A549 (cell line): ENCODE results near the gene BEX3. TPM values are rescaled to one million over a fixed set of nuclear protein-coding genes. Genes with fewer than 3 reads are reported as not detected.

Source experiments
- ATAC-seq, 2 experiments: fragments of 200-7000 bp in 1 of 2; fragments of >200 bp in 1 of 2; cut with Nextera tagmentation in 1 of 2; cut with Tn5 transposase in 1 of 2; 3 replicates each; pipeline versions ENCODE4 v1.8.0 to v1.9.1; 2018 to 2020; ENCODE audit warnings: mild to moderate bottlenecking in 1 of 2, moderate library complexity in 1 of 2
- CTCF ChIA-PET: fragments of 300-600 bp; sonication (Branson Sonifier 250); formaldehyde crosslinking; extraction: SDS; loops from one replicate; lab custom pipeline; 2021; ENCODE audit warnings: antibody characterized with exemption, inconsistent platforms; lab: Yijun Ruan, JAX
- POLR2A ChIA-PET: fragments of 350-600 bp; formaldehyde crosslinking; extraction: SDS; loops from one replicate; lab custom pipeline; 2021; ENCODE audit warnings: antibody characterized with exemption, inconsistent platforms; lab: Yijun Ruan, JAX
- DNase-seq, 2 experiments: peaks; one replicate each; pipeline versions ENCODE4 v3.0.0 to v3.0.0-alpha.2; 2011 to 2016; ENCODE audit warnings: low read depth in 1 of 2, low spot score in 1 of 2
- FAIRE-seq: peaks from 2 replicates; lab custom pipeline; 2011; peaks lifted over from hg19 to GRCh38; lab: Jason Lieb, UNC
- H3K27ac ChIP-seq, 2 experiments: fragments of >200 bp; sonication (Bioruptor Twin); formaldehyde crosslinking; 3 replicates each; pipeline ENCODE4 v1.5.1; 2016 to 2017
- H3K4me1 ChIP-seq: fragments of >200 bp; sonication (Bioruptor Twin); formaldehyde crosslinking; 3 replicates; pipeline ENCODE4 v1.6.1; 2016
- H3K4me2 ChIP-seq: fragments of >200 bp; sonication (Bioruptor Twin); formaldehyde crosslinking; 3 replicates; pipeline ENCODE4 v1.6.1; 2016
- H3K4me3 ChIP-seq: fragments of >200 bp; sonication (Bioruptor Twin); formaldehyde crosslinking; 3 replicates; pipeline ENCODE4 v1.5.1; 2016
- H3K9me3 ChIP-seq: fragments of >200 bp; sonication (Bioruptor Twin); formaldehyde crosslinking; 3 replicates; pipeline ENCODE4 v1.6.1; 2016
- EHMT2 ChIP-seq: fragments of 200-600 bp; sonication (generic); IDR thresholded peaks from 2 replicates; pipeline ENCODE4 v1.6.1; 2016; ENCODE audit warnings: antibody characterized with exemption, low read depth, mild to moderate bottlenecking, moderate library complexity
- ELK1 ChIP-seq: fragments of 150-350 bp; IDR thresholded peaks from 2 replicates; pipeline ENCODE4 v1.6.1; 2014; ENCODE audit warnings: low read depth, mild to moderate bottlenecking, low read length
- FOSL2 ChIP-seq, 2 experiments: fragments of 450-650 bp in 1 of 2; fragments of >200 bp in 1 of 2; sonication (Bioruptor Twin) in 1 of 2; formaldehyde crosslinking; IDR thresholded peaks; 2 replicates each; pipeline versions ENCODE4 v1.5.0 to v1.6.1; 2016 to 2020; ENCODE audit warnings: mild to moderate bottlenecking in 1 of 2, moderate library complexity in 1 of 2
- FOXS1 ChIP-seq: fragments of 250-450 bp; sonication (Bioruptor Pico); IDR thresholded peaks from 2 replicates; pipeline ENCODE4 v1.5.0; 2020; ENCODE audit warnings: mild to moderate bottlenecking, moderate library complexity
- GATA3 ChIP-seq: IDR thresholded peaks from 2 replicates; pipeline ENCODE4 v1.6.1; 2012; ENCODE audit warnings: borderline replicate concordance
- HES2 ChIP-seq: fragments of >200 bp; sonication (Bioruptor Twin); formaldehyde crosslinking; IDR thresholded peaks from 2 replicates; pipeline ENCODE4 v1.6.1; 2016
- HEYL ChIP-seq: fragments of 250-450 bp; sonication (Bioruptor Pico); IDR thresholded peaks from 2 replicates; pipeline ENCODE4 v1.8.0; 2021; ENCODE audit warnings: mild to moderate bottlenecking, moderate library complexity
- HMGXB4 ChIP-seq: fragments of 250-450 bp; sonication (Bioruptor Pico); IDR thresholded peaks from 2 replicates; pipeline ENCODE4 v1.5.0; 2021; ENCODE audit warnings: mild to moderate bottlenecking, moderate library complexity, borderline replicate concordance
- HOXB5 ChIP-seq: fragments of 250-450 bp; sonication (Bioruptor Pico); IDR thresholded peaks from 2 replicates; pipeline ENCODE4 v1.5.0; 2020; ENCODE audit warnings: mild to moderate bottlenecking, moderate library complexity
- KDM1A ChIP-seq: fragments of 200-600 bp; sonication (generic); IDR thresholded peaks from 2 replicates; pipeline ENCODE4 v1.6.1; 2016; ENCODE audit warnings: low read depth, mild to moderate bottlenecking
- MAX ChIP-seq: IDR thresholded peaks from 2 replicates; pipeline ENCODE4 v1.6.1; 2012
- NPAS2 ChIP-seq: fragments of 250-450 bp; sonication (Bioruptor Pico); IDR thresholded peaks from 2 replicates; pipeline ENCODE4 v1.8.0; 2022; ENCODE audit warnings: mild to moderate bottlenecking, moderate library complexity, borderline replicate concordance
- POLR2A ChIP-seq: IDR thresholded peaks from 2 replicates; pipeline ENCODE4 v1.6.1; 2012; ENCODE audit warnings: mild to moderate bottlenecking, low read length
- RCOR1 ChIP-seq: fragments of 150-350 bp; IDR thresholded peaks from 2 replicates; pipeline ENCODE4 v1.6.1; 2014; ENCODE audit warnings: antibody characterized with exemption, low read length, low read depth
- RNF2 ChIP-seq: fragments of 200-600 bp; sonication (generic); IDR thresholded peaks from 2 replicates; pipeline ENCODE4 v1.6.1; 2016; ENCODE audit warnings: low read depth, mild to moderate bottlenecking, antibody characterized with exemption, moderate library complexity, borderline replicate concordance
- TFCP2L1 ChIP-seq: fragments of 250-450 bp; sonication (Bioruptor Pico); IDR thresholded peaks from 2 replicates; pipeline ENCODE4 v1.5.0; 2021; ENCODE audit warnings: mild to moderate bottlenecking
- TP53 ChIP-seq: fragments of 250-450 bp; sonication (Bioruptor Pico); IDR thresholded peaks from 2 replicates; pipeline ENCODE4 v1.5.0; 2021; ENCODE audit warnings: mild to moderate bottlenecking, moderate library complexity
- ZFP36 ChIP-seq: fragments of 450-650 bp; IDR thresholded peaks from 2 replicates; pipeline ENCODE4 v1.6.1; 2014; ENCODE audit warnings: borderline replicate concordance; ENCODE audit not compliant: partially characterized antibody
- WGBS: methylation state at CpG from one replicate; pipeline ENCODE4 v1.1.6; 2017; ENCODE audit errors: missing lambda C conversion rate; 5-methylcytosine and 5-hydroxymethylcytosine counted together
- polyA plus RNA-seq, 4 experiments: library from polyadenylated mRNA; depleted of rRNA in 3 of 4; stranded (reverse); fragments of >200 nt; fragmentation: RNase III in 1 of 4; extraction: RNeasy Plus Mini Kit Qiagen cat#74134 plus additional on column Dnase treatment in 1 of 4; gene quantifications; 2 replicates in 3 of 4; 3 replicates in 1 of 4; pipeline ENCODE4 v1.2.3, GENCODE V29; 2011 to 2017
- TF ChIP-seq, protein P1 (sequence below): fragments of 200-600 bp; sonication (generic); IDR thresholded peaks from 2 replicates; pipeline ENCODE4 v1.6.1; 2016; ENCODE audit warnings: antibody characterized with exemption, mild to moderate bottlenecking, moderate library complexity

BEX3 gene
- polyA plus RNA-seq, 2 of the 4 experiments (the other 2 are of a cell fraction), result 382 to 404 TPM

- Histone ChIP-seq H3K9me3 (no peaks in the 10 kb centered on the region), H3K4me3 (no peak overlapping the region), H3K27ac (no peak overlapping the region), H3K4me2 (no peak overlapping the region), H3K4me1 (peaks cover 20% of the 10 kb centered on the region)
- ChIA-PET POLR2A (no interaction called here), CTCF (no interaction called here)
- WGBS, result 72% methylated on average over 5 of the region's 5 CpGs
- ATAC-seq (no peak), FAIRE-seq (no peak), DNase-seq (no peak)
- TF ChIP-seq HMGXB4 (CRISPR knock-in tag) (no peak), FOXS1 (CRISPR knock-in tag) (no peak), MAX (no peak)
- TF ChIP-seq, protein P1, sequence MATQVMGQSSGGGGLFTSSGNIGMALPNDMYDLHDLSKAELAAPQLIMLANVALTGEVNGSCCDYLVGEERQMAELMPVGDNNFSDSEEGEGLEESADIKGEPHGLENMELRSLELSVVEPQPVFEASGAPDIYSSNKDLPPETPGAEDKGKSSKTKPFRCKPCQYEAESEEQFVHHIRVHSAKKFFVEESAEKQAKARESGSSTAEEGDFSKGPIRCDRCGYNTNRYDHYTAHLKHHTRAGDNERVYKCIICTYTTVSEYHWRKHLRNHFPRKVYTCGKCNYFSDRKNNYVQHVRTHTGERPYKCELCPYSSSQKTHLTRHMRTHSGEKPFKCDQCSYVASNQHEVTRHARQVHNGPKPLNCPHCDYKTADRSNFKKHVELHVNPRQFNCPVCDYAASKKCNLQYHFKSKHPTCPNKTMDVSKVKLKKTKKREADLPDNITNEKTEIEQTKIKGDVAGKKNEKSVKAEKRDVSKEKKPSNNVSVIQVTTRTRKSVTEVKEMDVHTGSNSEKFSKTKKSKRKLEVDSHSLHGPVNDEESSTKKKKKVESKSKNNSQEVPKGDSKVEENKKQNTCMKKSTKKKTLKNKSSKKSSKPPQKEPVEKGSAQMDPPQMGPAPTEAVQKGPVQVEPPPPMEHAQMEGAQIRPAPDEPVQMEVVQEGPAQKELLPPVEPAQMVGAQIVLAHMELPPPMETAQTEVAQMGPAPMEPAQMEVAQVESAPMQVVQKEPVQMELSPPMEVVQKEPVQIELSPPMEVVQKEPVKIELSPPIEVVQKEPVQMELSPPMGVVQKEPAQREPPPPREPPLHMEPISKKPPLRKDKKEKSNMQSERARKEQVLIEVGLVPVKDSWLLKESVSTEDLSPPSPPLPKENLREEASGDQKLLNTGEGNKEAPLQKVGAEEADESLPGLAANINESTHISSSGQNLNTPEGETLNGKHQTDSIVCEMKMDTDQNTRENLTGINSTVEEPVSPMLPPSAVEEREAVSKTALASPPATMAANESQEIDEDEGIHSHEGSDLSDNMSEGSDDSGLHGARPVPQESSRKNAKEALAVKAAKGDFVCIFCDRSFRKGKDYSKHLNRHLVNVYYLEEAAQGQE, result no peak
Measured at GRCh38 chrX:103396186-103396585, 19.8 kb downstream of the BEX3 start.

GRCh38 chrX:103396660-103397059 lies 20.3 kb downstream of the BEX3 start:
- Histone ChIP-seq H3K4me1 (peaks cover 20% of the 10 kb centered on the region), H3K4me2 (no peak overlapping the region), H3K27ac (no peak overlapping the region), H3K4me3 (no peak overlapping the region), H3K9me3 (no peaks in the 10 kb centered on the region)
- ChIA-PET POLR2A (no interaction called here), CTCF (interaction anchor here (2.5 kb wide), 1 partner anchor 54 kb away, joined by 12 read pairs; no protein-coding TSS in a partner anchor)
- DNase-seq (no peak), ATAC-seq (no peak), FAIRE-seq (no peak)
- TF ChIP-seq ELK1 (no peak), HOXB5 (no peak), HES2 (no peak), ZFP36 (no peak), KDM1A (no peak), RCOR1 (no peak), EHMT2 (no peak), HEYL (CRISPR knock-in tag) (no peak), GATA3 (no peak), TFCP2L1 (no peak)
- 43% methylated on average over 2 of the region's 2 CpGs for WGBS

DNA sequence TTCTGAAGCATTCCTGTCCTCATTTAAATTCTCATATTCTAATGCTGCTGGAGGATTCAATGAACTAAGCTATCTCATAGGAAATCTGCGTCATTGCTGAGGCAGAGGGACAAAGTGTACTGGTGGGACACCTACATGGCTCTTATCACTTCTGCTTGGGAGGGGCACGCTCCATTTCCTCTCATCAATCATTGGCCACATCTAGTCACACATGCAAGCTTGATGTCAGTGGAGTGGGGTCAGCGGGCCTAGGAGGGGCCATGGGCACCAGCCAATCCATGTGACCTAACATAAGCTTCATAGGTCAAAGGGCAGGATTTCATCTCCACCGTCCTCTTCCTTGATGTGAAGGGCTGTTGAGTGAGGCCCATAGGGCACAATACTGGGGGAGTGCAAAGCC lies 21.4 kb downstream of the BEX3 start:
- H3K4me3 ChIP-seq, result no peak overlapping the region
- TF ChIP-seq FOSL2 (IDR thresholded peaks at IDR 0.05) (no peak), FOSL2 (CRISPR knock-in tag; IDR thresholded peaks at IDR 0.05) (no peak), RNF2 (no peak), NPAS2 (CRISPR knock-in tag) (no peak), TP53 (CRISPR knock-in tag) (no peak), POLR2A (no peak)
- FAIRE-seq (no peak), DNase-seq (no peak), ATAC-seq (no peak)
- H3K4me2 ChIP-seq, result no peak overlapping the region; the same call in 2 of the 3 replicates
- CTCF ChIA-PET, result interaction anchor here (0.9 to 2.5 kb wide), 2 partner anchors 55 to 66 kb away, joined by 4 to 12 read pairs; no protein-coding TSS in a partner anchor
- POLR2A ChIA-PET, result no interaction called here
- H3K27ac ChIP-seq, result peak overlapping the region; percentile 45 to 76; a peak in 5 of 6 replicates
- WGBS, result 73% methylated on average over 4 of the region's 4 CpGs
- no peaks in the 10 kb centered on the region for H3K9me3 ChIP-seq
- peaks cover 20% of the 10 kb centered on the region for H3K4me1 ChIP-seq
